C4-2B (cell line): ENCODE results near the gene SLC25A52.
"Not testable (repeated sequence)": the region's sequence is repeated elsewhere in the genome, so short reads cannot be mapped to it uniquely, and the experiment has no call there.

Experiments used
- H3K27ac ChIP-seq: fragments of 450-650 bp; 2 replicates; pipeline ENCODE4 v1.5.1; 2017
- CTCF ChIP-seq: fragments of 450-650 bp; conservative IDR thresholded peaks from 2 replicates; pipeline ENCODE4 v1.5.1; 2017; ENCODE audit warnings: mild to moderate bottlenecking
- ZFX ChIP-seq: fragments of 450-650 bp; IDR thresholded peaks from 2 replicates; pipeline ENCODE4 v1.6.1; 2017

The SLC25A52 gene

GRCh38 chr18:31772699-31773098 lies 12.0 kb upstream of the SLC25A52 start:
- H3K27ac ChIP-seq: no peak overlapping the region
- TF ChIP-seq CTCF (no peak), ZFX (no peak)

- no peak overlapping the region for H3K27ac ChIP-seq
- TF ChIP-seq ZFX (no peak), CTCF (no peak)
These were observed 10.4 kb downstream of the SLC25A52 start for GRCh38 chr18:31750273-31750672.

GRCh38 chr18:31746396-31746795 lies 14.3 kb downstream of the SLC25A52 start:
- TF ChIP-seq CTCF: no peak
- no peak for TF ChIP-seq ZFX
- H3K27ac ChIP-seq: no peak overlapping the region

- TF ChIP-seq CTCF (no peak), ZFX (no peak)
- no peak overlapping the region for H3K27ac ChIP-seq
These were observed 16.2 kb downstream of the SLC25A52 start for GRCh38 chr18:31744321-31745067.

GRCh38 chr18:31743600-31743999 lies 17.1 kb downstream of the SLC25A52 start:
- H3K27ac ChIP-seq: not testable (repeated sequence)

- TF ChIP-seq CTCF (peak; percentile 85), ZFX (no peak)
- no peak overlapping the region for H3K27ac ChIP-seq
These were observed 19.5 kb downstream of the SLC25A52 start for GRCh38 chr18:31741097-31741735.

- H3K27ac ChIP-seq: no peak overlapping the region
These were observed 20.5 kb downstream of the SLC25A52 start for GRCh38 chr18:31740180-31740579.

More at GRCh38 chr18:31740180-31740579, 20.5 kb downstream of the SLC25A52 start:
- no peak for TF ChIP-seq ZFX
- TF ChIP-seq CTCF: no peak
